ENCODE measurements around the gene RYR2. TPM values are rescaled to one million over a fixed set of nuclear protein-coding genes. Genes with fewer than 3 reads are reported as not detected.

The RYR2 gene
- total and polyA plus RNA-seq, 2 experiments from 2014 or later: 0.50 to 0.95 TPM

DNA sequence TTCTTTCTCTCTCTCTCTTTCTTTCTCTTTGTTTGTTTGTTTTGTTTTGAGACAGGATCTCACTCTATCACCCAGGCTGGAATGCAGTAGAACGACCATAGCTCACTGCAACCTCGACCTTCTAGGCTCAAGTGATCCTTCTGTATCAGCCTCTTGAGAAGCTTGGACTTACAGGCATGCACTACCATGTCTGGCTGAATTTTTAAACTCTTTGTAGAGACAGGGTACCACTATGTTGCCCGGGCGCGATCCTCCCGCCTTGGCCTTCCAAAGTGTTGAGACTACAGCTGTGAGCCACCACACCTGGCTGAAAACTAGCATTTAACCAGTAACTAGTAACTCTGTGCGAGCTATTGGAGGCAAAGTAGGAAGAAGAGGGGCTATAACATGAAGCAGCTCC lies 523.3 kb downstream of the RYR2 start:
- Histone ChIP-seq H3K9me2 (replicated peaks; ENCODE audit: insufficient read depth) (no peaks in the 10 kb centered on the region), H4K20me1 (ENCODE audit: insufficient read depth, poor library complexity, severe bottlenecking) (no peaks in the 10 kb centered on the region), H3K27me3 (no peaks in the 10 kb centered on the region), H2AFZ (no peak overlapping the region), H3K9me3 (ENCODE audit: low read depth) (no peaks in the 10 kb centered on the region), H3K27ac (no peak overlapping the region), H3K36me3 (replicated peaks; ENCODE audit: insufficient read depth, low read depth) (no peaks in the 10 kb centered on the region), H3K79me2 (no peaks in the 10 kb centered on the region), H3K4me1 (ENCODE audit: insufficient read depth) (no peaks in the 10 kb centered on the region), H3K4me2 (no peak overlapping the region), H3K4me3 (no peak overlapping the region)
- DNase-seq (ENCODE audit: low spot score): no peak
- WGBS (ENCODE audit: low lambda C conversion rate, missing lambda C conversion rate): 55% methylated on average over 7 of the region's 7 CpGs
- TF ChIP-seq EZH2phosphoT487 (IDR thresholded peaks at IDR 0.05; ENCODE audit: low read depth, severe bottlenecking, unreplicated experiment): no peak
- TF ChIP-seq EZH2 (IDR thresholded peaks at IDR 0.05; ENCODE audit: borderline replicate concordance): no peak
- TF ChIP-seq, protein P1, sequence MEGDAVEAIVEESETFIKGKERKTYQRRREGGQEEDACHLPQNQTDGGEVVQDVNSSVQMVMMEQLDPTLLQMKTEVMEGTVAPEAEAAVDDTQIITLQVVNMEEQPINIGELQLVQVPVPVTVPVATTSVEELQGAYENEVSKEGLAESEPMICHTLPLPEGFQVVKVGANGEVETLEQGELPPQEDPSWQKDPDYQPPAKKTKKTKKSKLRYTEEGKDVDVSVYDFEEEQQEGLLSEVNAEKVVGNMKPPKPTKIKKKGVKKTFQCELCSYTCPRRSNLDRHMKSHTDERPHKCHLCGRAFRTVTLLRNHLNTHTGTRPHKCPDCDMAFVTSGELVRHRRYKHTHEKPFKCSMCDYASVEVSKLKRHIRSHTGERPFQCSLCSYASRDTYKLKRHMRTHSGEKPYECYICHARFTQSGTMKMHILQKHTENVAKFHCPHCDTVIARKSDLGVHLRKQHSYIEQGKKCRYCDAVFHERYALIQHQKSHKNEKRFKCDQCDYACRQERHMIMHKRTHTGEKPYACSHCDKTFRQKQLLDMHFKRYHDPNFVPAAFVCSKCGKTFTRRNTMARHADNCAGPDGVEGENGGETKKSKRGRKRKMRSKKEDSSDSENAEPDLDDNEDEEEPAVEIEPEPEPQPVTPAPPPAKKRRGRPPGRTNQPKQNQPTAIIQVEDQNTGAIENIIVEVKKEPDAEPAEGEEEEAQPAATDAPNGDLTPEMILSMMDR (IDR thresholded peaks at IDR 0.05; ENCODE audit: poor library complexity): no peak

DNA sequence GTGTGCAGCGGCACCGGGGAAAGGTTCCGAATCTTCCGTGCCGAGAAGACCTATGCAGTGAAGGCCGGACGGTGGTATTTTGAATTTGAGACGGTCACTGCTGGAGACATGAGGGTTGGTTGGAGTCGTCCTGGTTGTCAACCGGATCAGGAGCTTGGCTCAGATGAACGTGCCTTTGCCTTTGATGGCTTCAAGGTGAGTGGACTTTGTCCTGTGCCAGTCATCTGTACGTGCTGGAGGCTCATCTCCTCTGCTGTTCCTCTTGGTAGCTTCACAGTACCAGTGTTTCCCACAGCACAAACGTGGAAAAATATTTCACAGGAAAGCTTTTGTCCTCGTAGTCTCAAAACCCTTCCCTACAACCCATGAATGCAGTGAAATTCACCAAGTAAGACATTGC lies 524.6 kb downstream of the RYR2 start:
- Histone ChIP-seq H3K36me3 (replicated peaks; ENCODE audit: insufficient read depth, low read depth) (no peaks in the 10 kb centered on the region), H3K27ac (no peak overlapping the region), H4K20me1 (ENCODE audit: insufficient read depth, poor library complexity, severe bottlenecking) (no peaks in the 10 kb centered on the region), H3K9me3 (ENCODE audit: low read depth) (no peaks in the 10 kb centered on the region), H3K9me2 (replicated peaks; ENCODE audit: insufficient read depth) (no peaks in the 10 kb centered on the region), H2AFZ (no peak overlapping the region), H3K4me3 (no peak overlapping the region), H3K4me2 (no peak overlapping the region), H3K4me1 (ENCODE audit: insufficient read depth) (no peaks in the 10 kb centered on the region), H3K79me2 (no peaks in the 10 kb centered on the region), H3K27me3 (no peaks in the 10 kb centered on the region)
- DNase-seq (ENCODE audit: low spot score): no peak
- TF ChIP-seq EZH2phosphoT487 (IDR thresholded peaks at IDR 0.05; ENCODE audit: low read depth, severe bottlenecking, unreplicated experiment) (no peak), EZH2 (IDR thresholded peaks at IDR 0.05; ENCODE audit: borderline replicate concordance) (no peak)
- TF ChIP-seq, protein P1 (IDR thresholded peaks at IDR 0.05; ENCODE audit: poor library complexity): no peak
- WGBS (ENCODE audit: low lambda C conversion rate, missing lambda C conversion rate): 94% methylated on average over 14 of the region's 14 CpGs

DNA sequence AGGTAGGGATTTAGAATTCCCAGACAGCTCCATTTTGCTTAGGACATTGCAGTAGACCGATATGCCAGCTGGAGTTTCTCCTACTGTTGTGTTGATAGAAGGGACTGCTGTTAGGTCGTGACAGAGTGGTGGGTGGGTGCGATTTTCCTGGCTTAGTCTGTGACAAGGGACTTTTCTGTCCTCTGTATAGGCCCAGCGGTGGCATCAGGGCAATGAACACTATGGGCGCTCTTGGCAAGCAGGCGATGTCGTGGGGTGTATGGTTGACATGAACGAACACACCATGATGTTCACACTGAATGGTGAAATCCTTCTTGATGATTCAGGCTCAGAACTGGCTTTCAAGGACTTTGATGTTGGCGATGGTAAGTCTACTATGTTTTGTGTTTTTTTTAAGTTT lies 527.0 kb downstream of the RYR2 start:
- DNase-seq (ENCODE audit: low spot score): no peak
- H3K4me1 ChIP-seq (ENCODE audit: insufficient read depth): no peaks in the 10 kb centered on the region
- H3K4me2 ChIP-seq: no peak overlapping the region
- no peaks in the 10 kb centered on the region for H3K79me2 ChIP-seq
- no peaks in the 10 kb centered on the region for H3K36me3 ChIP-seq (replicated peaks; ENCODE audit: insufficient read depth, low read depth)
- WGBS (ENCODE audit: low lambda C conversion rate, missing lambda C conversion rate): 71% methylated on average over 9 of the region's 9 CpGs
- H3K4me3 ChIP-seq: no peak overlapping the region
- no peak for TF ChIP-seq EZH2phosphoT487 (IDR thresholded peaks at IDR 0.05; ENCODE audit: low read depth, severe bottlenecking, unreplicated experiment)
- TF ChIP-seq EZH2 (IDR thresholded peaks at IDR 0.05; ENCODE audit: borderline replicate concordance): no peak
- TF ChIP-seq, protein P1 (IDR thresholded peaks at IDR 0.05; ENCODE audit: poor library complexity): no peak
- H3K9me3 ChIP-seq (ENCODE audit: low read depth): no peaks in the 10 kb centered on the region
- H4K20me1 ChIP-seq (ENCODE audit: insufficient read depth, poor library complexity, severe bottlenecking): no peaks in the 10 kb centered on the region
- H3K9me2 ChIP-seq (replicated peaks; ENCODE audit: insufficient read depth): no peaks in the 10 kb centered on the region
- no peak overlapping the region for H3K27ac ChIP-seq
- H3K27me3 ChIP-seq: no peaks in the 10 kb centered on the region
- H2AFZ ChIP-seq: no peak overlapping the region

DNA sequence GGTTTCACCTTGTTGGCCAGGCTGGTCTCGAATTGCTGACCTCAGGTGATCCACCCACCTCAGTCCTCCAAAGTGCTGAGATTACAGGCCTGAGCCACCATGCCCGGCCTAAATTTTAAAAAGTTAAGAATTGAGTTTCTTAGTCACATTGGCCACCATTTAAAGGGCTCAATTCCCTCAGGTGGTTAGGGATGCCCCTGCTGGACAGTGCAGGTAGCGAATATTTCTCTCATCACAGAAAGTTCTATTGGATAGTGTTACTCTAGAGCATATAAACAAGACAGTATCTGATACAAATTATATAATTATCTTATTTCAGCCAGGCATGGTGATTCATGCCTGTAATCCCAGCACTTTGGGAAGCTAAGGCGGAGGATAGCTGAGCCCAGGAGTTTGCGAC lies 528.5 kb downstream of the RYR2 start:
- Histone ChIP-seq H4K20me1 (ENCODE audit: insufficient read depth, poor library complexity, severe bottlenecking) (no peaks in the 10 kb centered on the region), H3K4me2 (no peak overlapping the region), H3K27ac (no peak overlapping the region), H2AFZ (no peak overlapping the region), H3K4me3 (no peak overlapping the region), H3K27me3 (no peaks in the 10 kb centered on the region), H3K9me3 (ENCODE audit: low read depth) (no peaks in the 10 kb centered on the region), H3K36me3 (replicated peaks; ENCODE audit: insufficient read depth, low read depth) (no peaks in the 10 kb centered on the region), H3K79me2 (no peaks in the 10 kb centered on the region), H3K4me1 (ENCODE audit: insufficient read depth) (no peaks in the 10 kb centered on the region), H3K9me2 (replicated peaks; ENCODE audit: insufficient read depth) (no peaks in the 10 kb centered on the region)
- TF ChIP-seq EZH2phosphoT487 (IDR thresholded peaks at IDR 0.05; ENCODE audit: low read depth, severe bottlenecking, unreplicated experiment): no peak
- no peak for TF ChIP-seq EZH2 (IDR thresholded peaks at IDR 0.05; ENCODE audit: borderline replicate concordance)
- TF ChIP-seq, protein P1 (IDR thresholded peaks at IDR 0.05; ENCODE audit: poor library complexity): no peak
- no peak for DNase-seq (ENCODE audit: low spot score)
- WGBS (ENCODE audit: low lambda C conversion rate, missing lambda C conversion rate): 92% methylated on average over 5 of the region's 5 CpGs

Measured in hepatocyte (in vitro differentiated cells).